Measurements from ENCODE around the gene RTN4RL1. TPM values are rescaled to one million over a fixed set of nuclear protein-coding genes. Genes with fewer than 3 reads are reported as not detected.
"Not testable (repeated sequence)": the region's sequence is repeated elsewhere in the genome, so short reads cannot be mapped to it uniquely, and the experiment has no call there.

The RTN4RL1 gene
- total RNA-seq, 2 experiments from 2014 or later: not detected

- no TSS peak for BruUV-seq (replicated peaks)
- no peaks in the 10 kb centered on the region for H4K20me1 ChIP-seq (ENCODE audit: insufficient read depth, low read length)
- H2AFZ ChIP-seq (ENCODE audit: low read length): no peak overlapping the region
- DNase-seq (ENCODE audit: low spot score): no peak
- no peaks in the 10 kb centered on the region for H3K36me3 ChIP-seq (ENCODE audit: insufficient read depth, low read length)
- ChIA-PET POLR2A (no interaction called here), CTCF (ENCODE audit: unreplicated experiment) (no interaction called here)
- H3K79me2 ChIP-seq (ENCODE audit: insufficient read depth, low read depth, low read length): no peaks in the 10 kb centered on the region
- no peak overlapping the region for H3K4me2 ChIP-seq (ENCODE audit: low read length)
- no peaks in the 10 kb centered on the region for H3K9me3 ChIP-seq (ENCODE audit: low read length)
- H3K27ac ChIP-seq (ENCODE audit: low read depth, low read length, poor library complexity, severe bottlenecking): no peak overlapping the region
- H3K9me2 ChIP-seq (ENCODE audit: insufficient read depth, low read length): no peaks in the 10 kb centered on the region
- H3K4me1 ChIP-seq (ENCODE audit: insufficient read depth, low read length, poor library complexity, severe bottlenecking): peaks cover 5% of the 10 kb centered on the region
- intact Hi-C loops (cut with micrococcal nuclease; ENCODE audit: unreplicated experiment): no loop called here
- no peak for TF ChIP-seq EZH2phosphoT487 (IDR thresholded peaks at IDR 0.05; ENCODE audit: borderline replicate concordance, low read depth, low read length)
- no peak for TF ChIP-seq CTCF (conservative IDR thresholded peaks at IDR 0.05; ENCODE audit: low read length)
- H3K4me3 ChIP-seq (ENCODE audit: low read depth, low read length, poor library complexity, severe bottlenecking): no peak overlapping the region
Observed at GRCh38 chr17:2015314-2015713, 9.8 kb downstream of the RTN4RL1 start.

- no peak overlapping the region for H3K27ac ChIP-seq (ENCODE audit: low read depth, low read length, poor library complexity, severe bottlenecking)
- H3K9me3 ChIP-seq (ENCODE audit: low read length): no peaks in the 10 kb centered on the region
- BruUV-seq (replicated peaks): no TSS peak
- no peaks in the 10 kb centered on the region for H3K9me2 ChIP-seq (ENCODE audit: insufficient read depth, low read length)
- H2AFZ ChIP-seq (ENCODE audit: low read length): no peak overlapping the region
- no peak overlapping the region for H3K4me3 ChIP-seq (ENCODE audit: low read depth, low read length, poor library complexity, severe bottlenecking)
- no peaks in the 10 kb centered on the region for H4K20me1 ChIP-seq (ENCODE audit: insufficient read depth, low read length)
- POLR2A ChIA-PET: no interaction called here
- CTCF ChIA-PET (ENCODE audit: unreplicated experiment): no interaction called here
- H3K36me3 ChIP-seq (ENCODE audit: insufficient read depth, low read length): no peaks in the 10 kb centered on the region
- no peak overlapping the region for H3K4me2 ChIP-seq (ENCODE audit: low read length)
- H3K4me1 ChIP-seq (ENCODE audit: insufficient read depth, low read length, poor library complexity, severe bottlenecking): peaks cover 5% of the 10 kb centered on the region
- TF ChIP-seq CTCF (conservative IDR thresholded peaks at IDR 0.05; ENCODE audit: low read length): no peak
- TF ChIP-seq EZH2phosphoT487 (IDR thresholded peaks at IDR 0.05; ENCODE audit: borderline replicate concordance, low read depth, low read length): no peak
- H3K79me2 ChIP-seq (ENCODE audit: insufficient read depth, low read depth, low read length): no peaks in the 10 kb centered on the region
- DNase-seq (ENCODE audit: low spot score): no peak
- intact Hi-C loops (cut with micrococcal nuclease; ENCODE audit: unreplicated experiment): no loop called here
Observed at GRCh38 chr17:2013994-2014317, 11.2 kb downstream of the RTN4RL1 start.

GRCh38 chr17:2013220-2013993, 11.7 kb downstream of the RTN4RL1 start:
- H3K9me2 ChIP-seq (ENCODE audit: insufficient read depth, low read length); DNase-seq (ENCODE audit: low spot score); H3K9me3 ChIP-seq (ENCODE audit: low read length); BruUV-seq (replicated peaks); H3K4me3 ChIP-seq (ENCODE audit: low read depth, low read length, poor library complexity, severe bottlenecking); H3K27ac ChIP-seq (ENCODE audit: low read depth, low read length, poor library complexity, severe bottlenecking); H4K20me1 ChIP-seq (ENCODE audit: insufficient read depth, low read length); H3K4me1 ChIP-seq (ENCODE audit: insufficient read depth, low read length, poor library complexity, severe bottlenecking); H3K79me2 ChIP-seq (ENCODE audit: insufficient read depth, low read depth, low read length); H3K4me2 ChIP-seq (ENCODE audit: low read length); CTCF ChIA-PET (ENCODE audit: unreplicated experiment); H3K36me3 ChIP-seq (ENCODE audit: insufficient read depth, low read length); POLR2A ChIA-PET; H2AFZ ChIP-seq (ENCODE audit: low read length); intact Hi-C loops (cut with micrococcal nuclease; ENCODE audit: unreplicated experiment): not testable (repeated sequence)
